DOHH2 (cell line): Measurements from ENCODE around the gene FRZB.

Experiments used
- CTCF ChIP-seq: fragments of 200-600 bp; sonication (generic); IDR thresholded peaks from one replicate; pipeline ENCODE4 v1.5.1; 2014; ENCODE audit warnings: antibody characterized with exemption, mild to moderate bottlenecking, low read depth, low read length; ENCODE audit not compliant: poor library complexity, severe bottlenecking
- EZH2phosphoT487 ChIP-seq: fragments of 200-600 bp; sonication (generic); IDR thresholded peaks from 2 replicates; pipeline ENCODE4 v1.6.1; 2017; ENCODE audit warnings: borderline replicate concordance, mild to moderate bottlenecking, antibody characterized with exemption, low read length, moderate library complexity, mixed read lengths

GRCh38 chr2:182814380-182814779 lies 52.1 kb downstream of the FRZB start:
- TF ChIP-seq EZH2phosphoT487 (no peak), CTCF (no peak)
